GM23248 (cell line): Measurements from ENCODE around the gene SEC23B. TPM values are rescaled to one million over a fixed set of nuclear protein-coding genes. Genes with fewer than 3 reads are reported as not detected.

Experiments used
- DNase-seq: peaks from one replicate; pipeline ENCODE4 v3.0.0-alpha.2; 2015
- H2AFZ ChIP-seq: fragments of 200-600 bp; sonication (generic); 2 replicates; pipeline ENCODE4 v1.6.1; 2016; ENCODE audit warnings: antibody characterized with exemption
- H3F3A ChIP-seq: fragments of 200-600 bp; sonication (generic); 2 replicates; pipeline ENCODE4 v1.6.1; 2016; ENCODE audit warnings: mild to moderate bottlenecking, antibody characterized with exemption, mixed run types; ENCODE audit not compliant: insufficient read depth
- H3K27ac ChIP-seq: fragments of 200-600 bp; sonication (generic); 2 replicates; pipeline ENCODE4 v1.5.1; 2016; ENCODE audit warnings: mild to moderate bottlenecking
- H3K27me3 ChIP-seq: fragments of 200-600 bp; sonication (generic); replicated peaks from 2 replicates; pipeline ENCODE4 v1.6.1; 2016; ENCODE audit warnings: mild to moderate bottlenecking; ENCODE audit not compliant: insufficient read depth
- H3K36me3 ChIP-seq: fragments of 200-600 bp; sonication (generic); 2 replicates; pipeline ENCODE4 v1.6.1; 2016; ENCODE audit warnings: low read depth, mild to moderate bottlenecking
- H3K4me1 ChIP-seq: fragments of 200-600 bp; sonication (generic); 2 replicates; pipeline ENCODE4 v1.6.1; 2016; ENCODE audit warnings: mild to moderate bottlenecking; ENCODE audit not compliant: insufficient read depth
- H3K4me2 ChIP-seq: fragments of 200-600 bp; sonication (generic); one replicate; pipeline ENCODE4 v1.6.1; 2016; ENCODE audit warnings: mild to moderate bottlenecking; ENCODE audit not compliant: unreplicated experiment
- H3K4me3 ChIP-seq: fragments of 200-600 bp; sonication (generic); 2 replicates; pipeline ENCODE4 v1.5.1; 2016; ENCODE audit warnings: mild to moderate bottlenecking
- H3K79me2 ChIP-seq: fragments of 200-600 bp; sonication (generic); 2 replicates; pipeline ENCODE4 v1.6.1; 2016; ENCODE audit warnings: mild to moderate bottlenecking; ENCODE audit not compliant: insufficient read depth
- H3K9ac ChIP-seq: fragments of 200-600 bp; sonication (generic); 2 replicates; pipeline ENCODE4 v1.6.1; 2016; ENCODE audit warnings: mild to moderate bottlenecking
- H3K9me2 ChIP-seq: fragments of 200-600 bp; sonication (generic); 2 replicates; pipeline ENCODE4 v1.6.1; 2016; ENCODE audit warnings: mixed run types, mild to moderate bottlenecking, moderate library complexity; ENCODE audit not compliant: insufficient read depth
- H3K9me3 ChIP-seq: fragments of 200-600 bp; sonication (generic); one replicate; pipeline ENCODE4 v1.6.1; 2017; ENCODE audit warnings: low read depth
- H4K20me1 ChIP-seq: fragments of 200-600 bp; sonication (generic); 2 replicates; pipeline ENCODE4 v1.6.0; 2016; ENCODE audit not compliant: insufficient read depth
- EZH2 ChIP-seq: fragments of 200-600 bp; sonication (generic); IDR thresholded peaks from 2 replicates; pipeline ENCODE4 v1.6.1; 2018; ENCODE audit warnings: antibody characterized with exemption, mild to moderate bottlenecking; ENCODE audit not compliant: insufficient read depth, poor library complexity, severe bottlenecking
- EZH2phosphoT487 ChIP-seq: fragments of 200-600 bp; sonication (generic); IDR thresholded peaks from 2 replicates; pipeline ENCODE4 v1.6.1; 2018; ENCODE audit warnings: antibody characterized with exemption, moderate library complexity, mild to moderate bottlenecking, low read depth; ENCODE audit not compliant: insufficient read depth
- WGBS, 2 experiments: methylation state at CpG; one replicate each; pipeline ENCODE4 v1.1.6; 2015 to 2017; ENCODE audit warnings: low lambda C conversion rate in 2 of 2, low coverage in 1 of 2; ENCODE audit errors: missing lambda C conversion rate in 2 of 2; 5-methylcytosine and 5-hydroxymethylcytosine counted together
- in situ Hi-C: fragments of 300-500 bp; cut with MboI; formaldehyde crosslinking; loops from 2 replicates; pipeline ENCODE4 v1.15.0; 2020
- polyA plus RNA-seq: library from polyadenylated mRNA; unstranded; fragments of >200 nt; fragmentation: Nextera tagmentation; extraction: Ambion mirVana; gene quantifications from 2 replicates; pipeline ENCODE4 v1.2.1, GENCODE V29; 2016
- total RNA-seq: library from RNA; depleted of rRNA; stranded (reverse); fragments of >200 nt; shearing (Covaris generic); gene quantifications from 2 replicates; pipeline ENCODE4 v1.2.3, GENCODE V29; 2014

Gene SEC23B
- total and polyA plus RNA-seq, 2 experiments from 2014 or later, result 36.8 to 48.5 TPM

DNA sequence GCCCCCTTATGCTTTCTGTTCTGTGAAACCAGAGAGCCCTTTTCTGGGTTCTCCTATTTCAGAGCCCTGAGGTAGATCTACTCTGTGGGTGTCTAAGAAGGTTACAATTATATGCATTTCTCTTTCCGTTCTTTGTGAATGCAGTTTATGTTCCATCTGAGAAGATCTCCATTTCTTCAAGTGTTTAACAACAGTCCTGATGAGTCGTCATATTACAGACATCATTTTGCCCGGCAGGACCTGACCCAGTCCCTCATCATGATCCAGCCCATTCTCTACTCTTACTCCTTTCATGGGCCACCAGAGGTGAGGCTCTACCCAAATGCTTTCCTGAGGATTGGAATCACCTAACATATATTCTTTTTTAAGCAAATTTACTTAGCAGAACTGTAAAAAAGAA is 40.7 kb downstream of the SEC23B start:
- Histone ChIP-seq H3K4me2 (no peak overlapping the region), H3K27ac (no peak overlapping the region), H3F3A (peaks cover under 1% of the 10 kb centered on the region; the same call in 1 of the 2 replicates), H3K27me3 (no peaks in the 10 kb centered on the region), H2AFZ (no peak overlapping the region), H3K79me2 (no peaks in the 10 kb centered on the region), H3K9me2 (no peaks in the 10 kb centered on the region), H4K20me1 (no peaks in the 10 kb centered on the region), H3K9ac (no peak overlapping the region), H3K9me3 (no peaks in the 10 kb centered on the region), H3K4me1 (peaks cover 4% of the 10 kb centered on the region; the same call in 1 of the 2 replicates), H3K36me3 (peaks cover 35% of the 10 kb centered on the region), H3K4me3 (no peak overlapping the region)
- 98% methylated on average over 3 of the region's 3 CpGs for WGBS, 2 experiments
- in situ Hi-C loops, result no loop called here
- TF ChIP-seq EZH2 (no peak), EZH2phosphoT487 (no peak)
- no peak for DNase-seq

DNA sequence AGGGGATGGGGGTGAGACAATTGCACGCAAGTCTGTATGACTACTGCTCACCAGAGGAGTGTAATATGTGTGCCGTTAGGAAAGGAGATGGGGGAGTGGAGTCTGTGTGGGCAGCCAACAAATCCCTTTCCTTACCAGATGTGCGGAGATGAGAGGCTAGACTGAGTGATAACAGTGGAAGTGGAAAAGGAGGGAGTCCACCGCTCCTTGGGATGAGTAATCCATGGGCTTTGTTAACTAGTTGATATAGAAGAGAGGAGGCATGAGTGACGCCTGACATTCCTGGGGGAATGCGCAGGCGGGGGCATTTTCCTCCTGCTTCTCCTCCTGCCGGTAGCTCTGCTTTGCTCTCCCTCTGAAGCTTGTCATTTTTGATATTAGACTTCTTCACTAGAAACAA is 46.0 kb downstream of the SEC23B start:
- H3K36me3 ChIP-seq, result peaks cover 40% of the 10 kb centered on the region; the same call in 1 of the 2 replicates
- no peaks in the 10 kb centered on the region for H4K20me1 ChIP-seq
- no peak overlapping the region for H3K4me2 ChIP-seq
- 97 to 98% methylated on average over 8 of the region's 8 CpGs for WGBS, 2 experiments
- H3K27ac ChIP-seq, result no peak overlapping the region
- no peak for DNase-seq
- H2AFZ ChIP-seq, result no peak overlapping the region
- H3K27me3 ChIP-seq, result no peaks in the 10 kb centered on the region
- H3K4me1 ChIP-seq, result no peaks in the 10 kb centered on the region
- H3K4me3 ChIP-seq, result no peak overlapping the region
- in situ Hi-C loops, result no loop called here
- no peaks in the 10 kb centered on the region for H3F3A ChIP-seq
- no peaks in the 10 kb centered on the region for H3K9me2 ChIP-seq
- no peaks in the 10 kb centered on the region for H3K9me3 ChIP-seq
- TF ChIP-seq EZH2phosphoT487 (no peak), EZH2 (no peak)
- H3K79me2 ChIP-seq, result no peaks in the 10 kb centered on the region
- no peak overlapping the region for H3K9ac ChIP-seq

DNA sequence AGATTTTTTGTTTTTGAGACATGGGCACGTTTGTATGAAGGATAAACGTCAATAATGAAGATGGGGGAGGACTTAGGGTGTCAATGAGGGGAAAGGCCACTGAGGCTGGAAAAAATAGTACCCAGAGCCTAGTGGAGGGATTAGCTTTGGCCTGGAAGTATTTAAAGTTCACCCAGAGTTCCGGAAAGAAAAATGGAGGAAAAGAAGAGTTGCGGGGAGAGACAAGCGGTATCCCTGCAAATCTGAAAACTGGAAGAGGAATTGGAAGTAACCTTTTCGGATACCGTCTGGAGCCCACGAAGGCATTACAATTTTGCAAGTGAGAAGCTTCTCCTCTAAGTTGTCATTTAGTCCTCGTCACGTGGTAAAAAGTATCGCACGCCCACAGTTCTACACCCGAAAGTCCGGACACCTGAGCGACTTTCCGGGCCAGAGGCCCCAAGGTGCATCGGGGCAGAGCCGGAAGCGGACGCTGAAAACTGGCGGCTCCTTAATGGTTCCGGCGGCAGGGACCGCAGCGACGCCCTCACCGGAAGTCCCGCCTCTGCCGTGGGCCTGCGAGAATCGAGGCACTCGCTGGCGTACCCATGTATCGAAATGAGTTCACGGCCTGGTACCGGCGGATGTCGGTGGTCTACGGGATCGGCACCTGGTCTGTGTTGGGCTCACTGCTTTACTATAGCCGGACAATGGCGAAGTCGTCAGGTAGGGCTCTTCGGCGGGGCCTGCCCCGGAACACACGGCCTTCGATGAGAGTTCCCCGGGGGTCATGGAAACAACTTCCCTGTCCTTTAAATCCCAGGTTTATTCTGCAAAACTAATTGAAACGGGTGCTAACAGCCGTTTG is 59.4 kb downstream of the SEC23B start, which contains the start of gene SMIM26:
Gene SMIM26, plus strand, starts transcription at position 541 of the 847 bp plus-strand sequence. Its CDS starts 47 bp downstream, at position 588.
- peak within 1 kb of the TSS; percentile 64 for H3K27ac ChIP-seq
- H3K9me3 ChIP-seq, result no peaks in the 10 kb centered on the region
- H4K20me1 ChIP-seq, result no peaks in the 10 kb centered on the region
- H2AFZ ChIP-seq, result peak within 1 kb of the TSS; percentile 97
- peaks cover 13% of the 10 kb centered on the region; the same call in 1 of the 2 replicates for H3K36me3 ChIP-seq
- peak within 1 kb of the TSS; percentile 89 for H3K9ac ChIP-seq
- H3K27me3 ChIP-seq, result no peaks in the 10 kb centered on the region
- no peaks in the 10 kb centered on the region for H3K9me2 ChIP-seq
- in situ Hi-C loops, result no loop called here
- H3K4me1 ChIP-seq, result peaks cover 6% of the 10 kb centered on the region; the same call in 1 of the 2 replicates
- WGBS, 2 experiments, result 2% methylated on average over 49 to 51 of the region's 51 CpGs
- peak within 1 kb of the TSS; percentile 91 for H3K4me2 ChIP-seq
- TF ChIP-seq EZH2 (no peak), EZH2phosphoT487 (no peak)
- peak within 1 kb of the TSS; percentile 86 for H3K4me3 ChIP-seq
- peak; percentile 97 for DNase-seq
- peaks cover 34% of the 10 kb centered on the region for H3K79me2 ChIP-seq
- H3F3A ChIP-seq, result peaks cover 21% of the 10 kb centered on the region; the same call in 1 of the 2 replicates

DNA sequence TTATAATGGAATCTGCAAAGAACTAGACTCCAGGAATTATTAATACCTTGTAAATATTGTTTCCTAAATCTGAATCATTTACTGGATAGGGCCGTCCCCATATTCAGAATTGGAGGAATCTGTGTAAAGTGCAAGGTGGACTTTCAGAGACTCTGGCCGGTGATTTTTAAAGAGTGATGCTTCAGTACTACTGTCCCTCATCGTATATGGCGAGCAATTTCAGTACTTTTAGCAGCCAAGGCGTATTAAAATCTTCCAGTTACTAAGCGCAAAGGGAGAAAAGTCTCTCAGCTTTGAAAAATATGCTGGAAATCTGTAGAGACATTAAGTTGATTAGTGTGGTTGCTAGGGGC is 60.0 kb downstream of the SEC23B start:
- Histone ChIP-seq H4K20me1 (no peaks in the 10 kb centered on the region), H3K36me3 (peaks cover 13% of the 10 kb centered on the region; the same call in 1 of the 2 replicates), H2AFZ (peak overlapping the region; percentile 97), H3K4me1 (peaks cover 6% of the 10 kb centered on the region; the same call in 1 of the 2 replicates), H3K9me2 (no peaks in the 10 kb centered on the region), H3K27me3 (no peaks in the 10 kb centered on the region), H3F3A (peaks cover 21% of the 10 kb centered on the region; the same call in 1 of the 2 replicates), H3K9me3 (no peaks in the 10 kb centered on the region), H3K4me3 (peak overlapping the region; percentile 86), H3K4me2 (peak overlapping the region; percentile 91), H3K27ac (peak overlapping the region; percentile 64), H3K79me2 (peaks cover 34% of the 10 kb centered on the region), H3K9ac (peak overlapping the region; percentile 89)
- in situ Hi-C loops, result no loop called here
- 1% methylated on average over 6 of the region's 6 CpGs for WGBS, 2 experiments
- peak; percentile 57 for DNase-seq
- TF ChIP-seq EZH2phosphoT487 (no peak), EZH2 (no peak)
